Measurements from ENCODE around the gene ARHGAP10. TPM values are rescaled to one million over a fixed set of nuclear protein-coding genes. Genes with fewer than 3 reads are reported as not detected.

ARHGAP10 gene
- total RNA-seq, 4 donors from 2014 or later: 131 to 217 (median 206) TPM

DNA sequence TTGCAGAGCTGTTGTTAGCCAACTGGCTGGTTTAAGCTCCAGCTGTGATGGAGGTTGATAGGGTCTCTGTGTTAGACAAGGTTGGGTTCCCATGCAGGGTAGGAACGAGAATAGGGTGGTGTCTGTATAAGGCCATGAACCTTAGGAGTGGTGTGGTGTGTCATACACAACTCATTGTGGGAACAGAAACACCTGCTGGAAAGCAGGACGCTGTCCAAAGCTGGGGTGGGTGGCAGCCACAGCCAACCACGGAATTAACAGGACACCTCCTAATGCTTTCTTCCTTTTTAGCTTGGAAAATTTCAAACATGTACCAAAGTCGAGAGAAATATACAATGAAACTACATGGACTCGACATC lies 94.4 kb downstream of the ARHGAP10 start:
- TF ChIP-seq CTCF (IDR thresholded peaks at IDR 0.05) (no peak), EP300 (IDR thresholded peaks at IDR 0.05) (no peak), POLR2A (IDR thresholded peaks at IDR 0.05) (no peak)
- Histone ChIP-seq H3K4me3 (no peak overlapping the region), H3K4me1 (peaks cover 0 to 86% (median 47%) of the 10 kb centered on the region in 4 donors), H3K9me3 (no peaks in the 10 kb centered on the region), H3K36me3 (peaks cover 0 to 34% (median 0%) of the 10 kb centered on the region in 3 donors), H3K27me3 (no peaks in the 10 kb centered on the region), H3K27ac (peak overlapping the region in 1 of 4 donors; percentile 59)
- 79 to 84% methylated on average over 5 of the region's 5 CpGs for WGBS, 2 donors
- no peak for DNase-seq (ENCODE audit: low spot score in 2 of 2)

DNA sequence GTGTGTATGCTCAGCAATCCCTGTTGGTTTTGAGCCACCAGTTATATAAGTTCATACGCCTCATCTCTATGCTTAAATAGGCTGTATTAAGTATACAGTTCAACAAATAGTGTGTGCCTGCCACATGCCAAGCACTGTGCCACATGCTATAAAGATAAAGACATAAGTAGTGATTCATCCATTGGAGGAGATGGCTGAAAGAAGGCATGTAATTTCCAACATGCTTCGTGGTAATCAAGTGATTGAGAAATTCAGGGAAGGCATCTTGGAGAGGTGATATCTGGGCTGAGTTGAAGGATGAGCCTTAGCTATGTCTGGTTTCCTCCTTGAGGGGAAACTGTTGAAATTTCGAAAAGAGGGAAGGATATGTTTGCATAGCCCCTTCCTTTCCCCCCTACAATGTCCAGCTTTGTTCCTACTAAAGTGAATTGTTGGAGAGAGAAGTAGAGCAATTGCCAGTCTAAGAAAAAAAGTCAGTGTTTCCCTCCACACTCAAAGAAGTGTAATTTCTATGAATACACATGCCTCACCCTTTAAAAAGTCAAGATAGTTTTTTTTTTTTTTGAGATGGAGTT lies 96.5 kb downstream of the ARHGAP10 start:
- DNase-seq (ENCODE audit: low spot score in 2 of 2): no peak
- Histone ChIP-seq H3K9me3 (no peaks in the 10 kb centered on the region), H3K4me3 (no peak overlapping the region), H3K36me3 (peaks cover 0 to 29% (median 0%) of the 10 kb centered on the region in 3 donors), H3K27me3 (no peaks in the 10 kb centered on the region), H3K4me1 (peaks cover 0 to 83% (median 44%) of the 10 kb centered on the region in 4 donors), H3K27ac (peak overlapping the region; percentile 74 to 93 (median 83))
- WGBS, 2 donors: 56 to 60% methylated on average over 3 of the region's 3 CpGs
- TF ChIP-seq CTCF (IDR thresholded peaks at IDR 0.05) (no peak), EP300 (IDR thresholded peaks at IDR 0.05) (peak in 1 of 2 donors; percentile 49)

DNA sequence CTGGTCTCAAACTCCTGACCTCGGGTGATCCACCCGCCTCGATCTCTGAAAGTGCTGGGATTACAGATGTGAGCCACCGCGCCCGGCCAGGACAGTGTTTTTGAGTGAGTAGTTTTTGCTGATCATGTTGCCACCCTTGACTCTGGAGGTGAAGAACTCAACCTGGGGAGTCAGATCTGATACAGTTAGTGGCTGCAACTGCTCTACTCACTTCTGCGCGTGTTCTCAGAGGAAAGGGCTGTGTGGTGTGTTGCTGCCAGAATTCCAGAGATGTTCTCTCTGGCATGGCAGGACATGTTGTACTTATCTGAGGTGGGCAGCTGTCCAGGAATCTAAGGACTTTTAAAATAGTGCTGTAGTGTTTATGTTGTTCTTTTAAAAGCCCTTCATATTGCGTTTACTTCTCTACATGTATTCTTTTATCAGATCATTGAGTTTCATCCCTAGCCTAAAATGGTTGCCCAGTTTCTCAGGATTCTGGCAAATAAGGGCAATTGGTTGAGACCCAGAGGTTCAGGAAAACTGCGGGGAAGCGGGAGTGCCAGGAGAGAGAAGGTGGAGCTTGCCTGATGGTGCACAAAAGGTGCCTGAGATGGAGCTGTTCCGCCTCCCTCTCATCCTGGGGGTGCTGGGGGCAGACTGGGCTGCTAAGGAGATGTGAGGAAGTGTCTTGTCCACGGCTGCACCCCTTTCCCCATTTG lies 97.7 kb downstream of the ARHGAP10 start:
- Histone ChIP-seq H3K36me3 (peaks cover 0 to 18% (median 0%) of the 10 kb centered on the region in 3 donors), H3K4me1 (peaks cover 0 to 88% (median 44%) of the 10 kb centered on the region in 4 donors), H3K27ac (peak overlapping the region; percentile 74 to 93 (median 83)), H3K4me3 (no peak overlapping the region), H3K9me3 (no peaks in the 10 kb centered on the region), H3K27me3 (no peaks in the 10 kb centered on the region)
- TF ChIP-seq CTCF (IDR thresholded peaks at IDR 0.05): no peak
- peak in 1 of 2 donors; percentile 27 for TF ChIP-seq POLR2A (IDR thresholded peaks at IDR 0.05)
- TF ChIP-seq EP300 (IDR thresholded peaks at IDR 0.05): peak; percentile 85 to 91
- peak in 1 of 2 donors; percentile 78 for DNase-seq (ENCODE audit: low spot score in 2 of 2)
- 61 to 68% methylated on average over 13 of the region's 13 CpGs for WGBS, 2 donors

GRCh38 chr4:147830102-147830463 lies 98.2 kb downstream of the ARHGAP10 start:
- H3K4me1 ChIP-seq: peaks cover 0 to 87% (median 45%) of the 10 kb centered on the region in 4 donors
- H3K27ac ChIP-seq: peak overlapping the region; percentile 74 to 93 (median 83)
- WGBS, 2 donors: 72 to 75% methylated on average over 3 of the region's 3 CpGs

More at GRCh38 chr4:147830102-147830463, 98.2 kb downstream of the ARHGAP10 start:
- H3K9me3 ChIP-seq: no peaks in the 10 kb centered on the region
- H3K27me3 ChIP-seq: no peaks in the 10 kb centered on the region
- TF ChIP-seq CTCF (IDR thresholded peaks at IDR 0.05) (no peak), EP300 (IDR thresholded peaks at IDR 0.05) (no peak), POLR2A (IDR thresholded peaks at IDR 0.05) (no peak)
- no peak for DNase-seq (ENCODE audit: low spot score in 2 of 2)
- peaks cover 0 to 13% (median 0%) of the 10 kb centered on the region in 3 donors for H3K36me3 ChIP-seq
- no peak overlapping the region for H3K4me3 ChIP-seq
